Measurements from ENCODE around the gene LRRTM4. TPM values are rescaled to one million over a fixed set of nuclear protein-coding genes. Genes with fewer than 3 reads are reported as not detected.

LRRTM4 gene
- total RNA-seq, 4 donors from 2014 or later, result 0.24 to 38.4 (median 1.0) TPM; not detected in 1

- H3K4me1 ChIP-seq, result no peaks in the 10 kb centered on the region
- no peaks in the 10 kb centered on the region for H3K27me3 ChIP-seq
- no peak overlapping the region for H3K27ac ChIP-seq
- TF ChIP-seq, protein P1, sequence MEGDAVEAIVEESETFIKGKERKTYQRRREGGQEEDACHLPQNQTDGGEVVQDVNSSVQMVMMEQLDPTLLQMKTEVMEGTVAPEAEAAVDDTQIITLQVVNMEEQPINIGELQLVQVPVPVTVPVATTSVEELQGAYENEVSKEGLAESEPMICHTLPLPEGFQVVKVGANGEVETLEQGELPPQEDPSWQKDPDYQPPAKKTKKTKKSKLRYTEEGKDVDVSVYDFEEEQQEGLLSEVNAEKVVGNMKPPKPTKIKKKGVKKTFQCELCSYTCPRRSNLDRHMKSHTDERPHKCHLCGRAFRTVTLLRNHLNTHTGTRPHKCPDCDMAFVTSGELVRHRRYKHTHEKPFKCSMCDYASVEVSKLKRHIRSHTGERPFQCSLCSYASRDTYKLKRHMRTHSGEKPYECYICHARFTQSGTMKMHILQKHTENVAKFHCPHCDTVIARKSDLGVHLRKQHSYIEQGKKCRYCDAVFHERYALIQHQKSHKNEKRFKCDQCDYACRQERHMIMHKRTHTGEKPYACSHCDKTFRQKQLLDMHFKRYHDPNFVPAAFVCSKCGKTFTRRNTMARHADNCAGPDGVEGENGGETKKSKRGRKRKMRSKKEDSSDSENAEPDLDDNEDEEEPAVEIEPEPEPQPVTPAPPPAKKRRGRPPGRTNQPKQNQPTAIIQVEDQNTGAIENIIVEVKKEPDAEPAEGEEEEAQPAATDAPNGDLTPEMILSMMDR (IDR thresholded peaks at IDR 0.05), result no peak
- TF ChIP-seq POLR2A (IDR thresholded peaks at IDR 0.05), result no peak
- H3K9me3 ChIP-seq, result no peaks in the 10 kb centered on the region
- H3K4me3 ChIP-seq, result no peak overlapping the region
- H3K36me3 ChIP-seq, result no peaks in the 10 kb centered on the region
- no peak for DNase-seq
- intact Hi-C loops (cut with DNase I; ENCODE audit: low total_unique reads), result no loop called here
Observed at GRCh38 chr2:77507657-77508056, 14.5 kb downstream of the LRRTM4 start.

DNA sequence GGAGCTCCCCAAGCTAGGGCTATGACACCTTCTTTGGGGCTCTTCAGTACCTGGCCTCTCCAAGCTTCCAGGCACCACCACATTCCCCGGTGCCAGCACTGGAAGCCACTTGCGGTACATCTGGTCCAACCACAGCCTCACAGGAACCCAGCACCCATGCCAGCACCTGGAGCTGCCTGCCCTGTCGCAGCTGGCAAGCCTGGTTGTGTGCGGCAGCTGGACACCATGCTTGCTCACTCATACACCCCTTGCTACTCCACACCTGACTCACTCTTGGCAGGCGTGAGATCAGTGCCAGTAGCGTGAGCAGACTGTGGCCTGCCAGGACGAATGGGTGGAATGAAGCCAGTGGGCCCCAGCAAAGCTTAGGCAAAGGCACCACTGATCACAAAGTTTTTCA lies 34.0 kb downstream of the LRRTM4 start:
- no peaks in the 10 kb centered on the region for H3K4me1 ChIP-seq
- H3K4me3 ChIP-seq, result no peak overlapping the region
- intact Hi-C loops (cut with DNase I; ENCODE audit: low total_unique reads), result no loop called here
- no peak overlapping the region for H3K27ac ChIP-seq
- H3K9me3 ChIP-seq, result no peaks in the 10 kb centered on the region
- DNase-seq, result no peak
- H3K36me3 ChIP-seq, result no peaks in the 10 kb centered on the region
- TF ChIP-seq POLR2A (IDR thresholded peaks at IDR 0.05), result no peak
- TF ChIP-seq, protein P1 (IDR thresholded peaks at IDR 0.05), result no peak
- H3K27me3 ChIP-seq, result no peaks in the 10 kb centered on the region

GRCh38 chr2:77487074-77487803 lies 34.9 kb downstream of the LRRTM4 start:
- no peak overlapping the region for H3K27ac ChIP-seq
- H3K36me3 ChIP-seq, result no peaks in the 10 kb centered on the region
- no peak for DNase-seq
- intact Hi-C loops (cut with DNase I; ENCODE audit: low total_unique reads), result no loop called here
- no peaks in the 10 kb centered on the region for H3K4me1 ChIP-seq
- H3K9me3 ChIP-seq, result no peaks in the 10 kb centered on the region
- no peaks in the 10 kb centered on the region for H3K27me3 ChIP-seq
- TF ChIP-seq, protein P1 (IDR thresholded peaks at IDR 0.05), result no peak
- no peak for TF ChIP-seq POLR2A (IDR thresholded peaks at IDR 0.05)
- no peak overlapping the region for H3K4me3 ChIP-seq

DNA sequence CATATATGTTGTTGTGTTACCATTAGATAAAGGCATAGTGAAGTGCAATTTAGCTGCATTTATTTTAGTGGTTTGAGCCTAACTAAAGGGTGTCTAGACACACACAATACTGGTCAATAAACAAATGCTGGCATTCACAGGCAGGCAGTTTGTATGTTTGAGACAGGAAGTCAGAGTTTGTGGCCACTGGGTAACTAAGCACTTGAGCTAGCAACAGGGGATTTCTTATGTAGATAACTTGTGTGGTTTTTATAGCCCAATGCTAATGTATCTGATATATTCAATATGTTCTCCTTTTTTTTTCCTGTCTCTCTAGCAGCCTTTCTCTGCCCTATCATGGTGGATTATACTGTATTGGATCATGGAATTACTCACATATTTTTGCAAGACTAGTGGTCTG lies 38.1 kb downstream of the LRRTM4 start:
- TF ChIP-seq, protein P1 (IDR thresholded peaks at IDR 0.05), result no peak
- TF ChIP-seq POLR2A (IDR thresholded peaks at IDR 0.05), result no peak
- H3K27me3 ChIP-seq, result no peaks in the 10 kb centered on the region
- intact Hi-C loops (cut with DNase I; ENCODE audit: low total_unique reads), result no loop called here

DNA sequence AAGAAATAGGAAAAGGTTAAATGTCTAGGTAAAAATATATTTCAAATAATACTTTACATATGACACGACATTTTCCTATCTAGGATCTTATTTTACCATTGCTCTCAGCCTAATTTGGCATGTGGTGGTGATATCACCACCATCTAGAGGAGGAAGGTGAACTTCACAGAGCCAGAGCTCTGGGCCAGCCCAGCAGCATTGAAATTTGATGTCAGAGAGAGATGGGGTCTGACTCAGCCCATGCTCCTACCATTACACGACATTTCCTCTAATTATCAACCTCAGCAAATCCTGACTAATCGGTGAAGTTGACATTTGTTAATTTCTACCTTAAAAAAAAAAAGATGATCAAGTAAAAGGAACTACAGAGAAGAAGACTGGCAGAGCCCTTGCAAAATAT lies 42.3 kb downstream of the LRRTM4 start:
- Histone ChIP-seq H3K27me3 (no peaks in the 10 kb centered on the region), H3K4me1 (no peaks in the 10 kb centered on the region), H3K27ac (no peak overlapping the region), H3K36me3 (no peaks in the 10 kb centered on the region), H3K4me3 (no peak overlapping the region), H3K9me3 (no peaks in the 10 kb centered on the region)
- no peak for DNase-seq
- TF ChIP-seq, protein P1 (IDR thresholded peaks at IDR 0.05), result no peak
- TF ChIP-seq POLR2A (IDR thresholded peaks at IDR 0.05), result no peak
- intact Hi-C loops (cut with DNase I; ENCODE audit: low total_unique reads), result no loop called here

More for the DNA sequence above, 38.1 kb downstream of the LRRTM4 start:
- H3K4me3 ChIP-seq, result no peak overlapping the region
- no peaks in the 10 kb centered on the region for H3K36me3 ChIP-seq
- no peaks in the 10 kb centered on the region for H3K9me3 ChIP-seq
- H3K4me1 ChIP-seq, result no peaks in the 10 kb centered on the region
- H3K27ac ChIP-seq, result no peak overlapping the region
- DNase-seq, result no peak

Measured in uterus (tissue), 4 donors.